Left ventricle myocardium superior (tissue), 1 donor: ENCODE measurements around the gene LIMS2. TPM values are rescaled to one million over a fixed set of nuclear protein-coding genes. Genes with fewer than 3 reads are reported as not detected.
A peak's percentile ranks its signal among the peaks of the same experiment; 100 is the strongest.

Source experiments
- ATAC-seq: fragments of 200-7000 bp; cut with Tn5 transposase; one replicate; pipeline ENCODE4 v1.9.1; 2020; ENCODE audit warnings: mild to moderate bottlenecking, moderate library complexity
- DNase-seq: peaks from one replicate; pipeline ENCODE4 v3.0.0-alpha.2; 2020
- intact Hi-C: fragments of 100-400 bp; cut with micrococcal nuclease; formaldehyde crosslinking; loops from one replicate; pipeline ENCODE4 v1.11.0; 2022
- total RNA-seq: library from RNA; stranded (reverse); fragmentation: NEBNext Ultra II Directional; extraction: Animal tissue kit (Norgen Biotek cat#: 25700); gene quantifications from one replicate; pipeline ENCODE4 v1.2.1, GENCODE V29; 2021
- donor health status: DM: no; HTN: yes; CAD: no; lungs with severe emphysema.

LIMS2 gene
- total RNA-seq, 1 donor from 2014 or later, result 274 TPM

DNA sequence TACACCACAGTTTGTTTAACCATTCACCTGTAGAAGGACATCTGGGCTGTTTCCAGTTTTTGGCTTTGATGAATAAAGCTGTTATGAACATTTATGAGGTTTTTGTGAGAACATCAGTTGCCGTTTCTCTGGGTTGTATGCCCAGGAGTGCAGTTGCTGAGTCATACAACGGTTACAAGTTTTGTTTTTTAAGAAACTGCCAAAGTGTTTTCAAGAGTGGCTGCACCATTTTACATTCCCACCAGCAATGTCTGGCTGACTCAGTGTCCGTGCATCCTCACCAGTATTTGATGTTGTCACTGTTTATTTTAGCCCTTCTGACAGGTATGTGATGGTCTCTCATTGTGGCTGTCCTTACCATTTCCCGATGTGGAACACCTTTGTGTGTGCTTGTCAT, 77.3 kb downstream of the LIMS2 start:
- intact Hi-C loops, result loop anchor here (5.0 kb wide), 1 partner anchor 234 kb away; no protein-coding TSS in a partner anchor
- DNase-seq (no peak), ATAC-seq (no peak)

DNA sequence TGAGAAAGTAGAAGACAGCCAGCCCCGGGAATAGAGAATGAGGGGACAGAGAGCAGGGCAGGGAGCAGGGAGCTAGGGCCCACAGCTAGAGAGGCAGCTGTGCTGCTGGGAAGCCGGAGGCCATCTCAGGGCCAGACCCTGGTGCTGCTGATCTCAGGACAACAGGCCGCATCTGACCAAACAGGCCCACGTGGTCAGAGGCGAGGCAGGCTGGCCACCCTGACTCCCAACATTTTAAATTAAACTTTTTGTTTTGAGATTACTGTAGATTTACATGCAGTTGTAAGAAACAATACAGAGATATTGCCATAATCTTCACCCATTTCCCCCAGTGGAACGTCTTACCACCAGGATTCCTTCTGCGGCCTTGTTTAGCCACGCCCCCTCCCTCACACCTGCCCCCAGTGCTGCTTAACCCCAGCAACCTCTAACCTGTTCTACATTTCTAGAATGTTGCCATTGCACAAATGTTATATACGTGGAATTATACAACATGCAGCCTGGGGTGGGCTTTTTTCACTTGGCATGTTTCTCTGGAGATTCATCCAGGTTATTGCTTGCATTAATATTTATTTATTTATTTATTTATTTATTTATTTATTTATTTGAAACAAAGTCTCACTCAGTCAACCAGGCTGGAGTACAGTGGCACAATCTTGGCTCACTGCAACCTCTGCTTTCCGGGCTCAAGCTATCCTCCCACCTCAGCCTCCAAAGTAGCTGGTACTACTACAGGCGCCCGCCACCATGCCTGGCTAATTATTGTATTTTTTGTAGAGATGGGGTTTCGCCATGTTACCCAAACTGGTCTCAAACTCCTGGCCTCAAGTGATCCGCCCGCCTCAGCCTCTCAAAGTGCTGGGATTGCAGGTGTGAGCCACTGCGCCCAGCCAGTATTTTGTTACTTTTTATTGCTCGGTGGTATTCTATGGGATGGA, 78.0 kb downstream of the LIMS2 start:
- DNase-seq (peak; percentile 23), ATAC-seq (no peak)
- intact Hi-C loops, result loop anchor here (5.0 kb wide), 1 partner anchor 235 kb away; no protein-coding TSS in a partner anchor

DNA sequence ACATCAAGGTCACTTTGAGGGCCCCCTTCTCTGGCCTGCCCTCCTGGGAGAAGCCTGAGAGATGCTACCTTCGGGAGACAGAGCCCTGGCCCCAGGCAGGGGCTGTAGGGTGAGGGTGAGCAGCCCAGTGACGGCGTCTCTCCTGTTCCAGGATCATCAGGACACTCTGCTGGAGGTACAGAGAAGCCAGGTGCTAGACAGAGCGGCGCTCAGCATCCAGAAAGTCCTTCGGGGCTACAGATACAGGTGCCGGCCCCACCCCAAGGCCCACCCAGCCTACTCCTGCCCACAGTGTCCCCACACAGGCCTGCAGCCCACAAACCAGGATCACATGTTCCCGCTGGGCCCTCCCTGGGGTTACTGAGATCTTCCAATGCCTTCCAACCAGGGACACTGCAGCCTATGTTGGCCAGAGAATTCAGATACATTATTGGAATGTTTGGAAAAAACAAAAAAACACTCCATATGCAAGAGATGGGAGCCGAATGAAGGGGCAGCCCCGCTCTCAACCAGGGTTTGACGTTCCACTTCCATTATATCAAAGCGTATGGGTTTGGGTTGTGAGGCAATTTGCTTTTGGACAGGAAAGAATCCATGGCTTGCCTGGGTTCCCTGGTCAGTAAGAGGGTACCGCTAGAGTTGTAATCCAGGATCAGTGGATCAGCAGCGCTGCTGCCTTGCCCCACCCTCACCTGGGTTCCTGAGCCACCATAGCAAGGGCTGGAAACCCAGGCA, 78.9 kb downstream of the LIMS2 start:
- intact Hi-C loops, result loop anchor here (5.0 kb wide), 1 partner anchor 236 kb away; no protein-coding TSS in a partner anchor
- no peak for ATAC-seq
- DNase-seq, result peak; percentile 21

DNA sequence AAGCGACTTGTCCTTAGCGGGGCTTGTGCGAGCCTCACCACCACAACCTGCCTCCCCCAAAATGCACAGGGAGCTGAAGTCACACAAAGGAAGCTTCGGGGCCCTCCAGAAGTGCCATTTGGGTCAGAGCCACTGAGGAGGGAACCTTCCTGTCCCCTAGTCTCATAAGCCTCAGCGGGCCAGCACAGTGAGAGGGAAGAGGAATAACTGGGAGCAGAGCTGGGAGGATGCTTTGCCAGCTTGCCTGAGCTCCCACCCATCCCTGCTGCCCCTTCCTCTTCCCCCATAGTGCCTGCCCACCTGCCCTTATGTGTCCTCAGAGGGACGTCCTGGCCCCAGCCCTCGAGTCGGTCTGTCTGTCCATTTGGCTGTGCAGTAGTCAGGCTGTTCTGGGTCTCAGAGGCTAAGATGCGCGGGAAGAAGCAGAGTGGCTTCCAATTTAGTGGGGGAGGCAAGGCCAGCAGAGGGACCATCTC, 81.2 kb downstream of the LIMS2 start:
- intact Hi-C loops, result no loop called here
- ATAC-seq (no peak), DNase-seq (no peak)

DNA sequence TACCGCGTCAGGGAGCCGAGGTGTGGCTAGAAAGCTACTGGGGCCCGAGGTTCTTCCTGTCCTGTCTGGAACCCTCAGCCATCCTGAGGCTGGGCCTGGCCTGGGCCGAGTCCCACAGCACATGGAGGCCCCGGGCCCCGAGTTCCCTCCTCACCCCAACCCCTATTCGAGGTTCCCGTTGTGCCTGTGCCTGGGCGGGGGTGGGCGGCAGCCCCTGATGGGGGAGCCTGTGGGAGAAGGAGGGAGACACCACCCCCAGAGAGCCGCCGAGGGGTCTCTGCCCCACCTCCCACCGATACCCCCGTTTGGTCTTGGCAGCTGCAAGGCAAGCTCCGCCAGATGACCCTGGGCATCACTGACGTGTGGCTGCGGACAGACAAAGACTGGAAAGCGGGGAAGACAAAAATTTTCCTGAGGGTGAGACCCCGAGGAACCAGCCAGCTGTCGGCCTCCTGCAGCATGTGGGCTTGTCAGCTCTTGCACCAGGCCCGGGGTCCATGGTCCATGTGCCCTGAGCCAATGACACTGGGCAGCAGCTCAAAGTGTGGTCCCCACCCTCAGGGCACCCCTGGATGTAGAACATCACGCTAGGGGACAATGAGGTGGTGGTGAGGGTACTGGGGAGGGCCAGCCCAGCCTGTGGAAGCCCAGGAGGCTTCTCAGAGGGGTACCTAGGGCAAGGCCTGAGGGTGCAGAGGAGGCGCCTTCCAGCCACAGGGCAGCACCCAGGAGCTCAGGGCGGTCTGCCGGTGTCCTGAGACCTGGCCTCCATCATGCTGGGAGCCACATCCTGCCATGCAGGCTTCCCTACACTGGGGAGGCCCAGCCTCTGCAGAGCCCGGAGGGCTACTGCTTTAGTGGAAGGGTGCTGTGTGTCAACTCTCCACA, 81.9 kb downstream of the LIMS2 start:
- intact Hi-C loops, result no loop called here
- DNase-seq, result peak; percentile 26
- no peak for ATAC-seq

DNA sequence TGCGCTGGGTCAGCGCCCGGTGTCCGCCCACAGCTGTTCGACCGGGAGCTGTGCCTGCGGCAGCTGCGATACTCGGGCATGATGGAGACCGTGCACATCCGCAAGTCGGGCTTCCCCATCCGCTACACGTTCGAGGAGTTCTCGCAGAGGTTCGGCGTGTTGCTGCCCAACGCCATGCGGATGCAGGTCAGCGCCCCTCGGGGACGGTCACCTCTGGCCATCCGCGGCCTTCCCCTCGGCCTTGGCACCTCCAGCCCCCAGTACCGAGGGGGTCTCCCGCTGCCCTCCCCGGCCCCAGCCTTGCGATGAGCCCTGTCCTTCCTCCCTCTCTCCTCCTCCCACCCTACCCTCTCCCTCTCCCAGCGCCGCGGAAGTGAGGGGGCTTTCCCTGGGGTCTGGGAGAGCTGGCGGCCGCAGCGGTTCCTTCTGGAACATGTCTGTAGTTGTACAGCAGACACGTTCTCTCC, 82.5 kb downstream of the LIMS2 start:
- DNase-seq, result peak; percentile 19
- ATAC-seq, result no peak
- intact Hi-C loops, result no loop called here

DNA sequence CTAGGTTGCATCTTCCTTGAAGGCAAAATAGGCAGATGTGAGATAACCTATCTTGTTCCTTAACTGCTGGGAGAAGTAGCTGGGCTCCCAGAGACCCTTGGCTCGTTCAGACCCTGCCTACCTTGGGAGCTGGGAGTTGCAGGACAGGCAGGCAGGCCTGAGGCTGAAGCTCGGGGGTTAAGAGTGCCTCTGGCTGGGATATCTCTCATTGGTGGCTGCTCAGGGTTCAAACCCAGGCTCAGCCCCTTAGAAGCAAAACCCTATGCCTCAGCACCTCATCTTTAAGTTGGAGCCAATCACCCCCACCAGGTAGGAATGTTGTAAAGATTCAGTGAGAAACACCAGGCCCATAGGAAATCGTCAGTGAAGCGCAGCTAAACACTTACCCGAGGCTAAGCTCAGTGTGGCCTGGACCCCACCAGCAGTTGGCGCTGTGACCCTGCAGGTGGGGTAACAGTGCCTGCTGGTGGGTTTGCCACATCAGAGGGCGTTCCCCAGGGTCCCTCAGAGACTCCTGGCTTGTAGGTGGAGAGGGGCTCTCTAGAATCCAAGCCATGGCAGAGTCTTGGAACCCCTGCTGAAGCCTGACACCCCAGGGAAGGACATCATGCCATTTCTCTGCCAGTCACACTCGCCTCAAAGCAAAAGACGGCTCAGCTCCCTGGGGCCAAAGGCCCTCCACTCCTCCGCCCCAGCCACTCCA, 84.0 kb downstream of the LIMS2 start:
- ATAC-seq (peak; percentile 92), DNase-seq (peak; percentile 81)
- intact Hi-C loops, result no loop called here

DNA sequence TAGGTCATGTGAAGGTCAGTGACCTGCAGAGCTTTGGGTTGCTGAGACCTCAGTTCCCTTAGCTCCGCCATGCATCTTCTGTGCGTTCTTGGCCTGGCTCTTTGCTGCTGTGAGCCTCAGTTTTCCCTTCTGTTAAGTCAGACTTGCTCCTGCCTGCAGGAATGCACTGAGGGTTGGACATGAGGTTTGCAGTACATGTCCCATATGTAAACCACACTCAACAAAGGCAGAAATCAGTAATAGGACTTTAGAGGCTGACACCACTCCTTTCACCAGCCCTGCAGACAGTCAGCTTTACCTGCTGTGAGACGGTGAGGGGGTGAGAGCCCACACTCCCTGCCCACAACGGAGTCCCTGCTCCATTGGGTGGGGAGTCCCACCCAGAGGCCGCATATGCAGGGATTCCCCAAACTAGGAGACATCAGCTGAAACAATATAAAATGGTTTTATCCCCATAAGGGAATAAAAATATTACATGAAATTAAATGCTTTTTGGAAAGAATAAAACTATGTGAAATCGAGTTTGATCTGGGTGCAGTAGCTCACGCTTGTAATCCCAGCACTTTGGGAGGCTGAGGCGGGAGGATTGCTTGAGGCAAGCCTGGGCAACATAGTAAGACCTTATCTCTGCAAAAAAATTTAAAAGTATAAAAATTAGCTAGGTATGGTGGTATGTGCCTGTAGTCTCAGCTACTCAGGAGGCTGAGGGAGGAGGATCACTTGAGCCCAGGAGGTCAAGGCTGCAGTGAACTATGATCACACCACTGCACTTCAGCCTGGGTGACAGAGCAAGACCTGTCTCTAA, 84.7 kb downstream of the LIMS2 start:
- ATAC-seq, result no peak
- intact Hi-C loops, result no loop called here
- DNase-seq, result no peak

DNA sequence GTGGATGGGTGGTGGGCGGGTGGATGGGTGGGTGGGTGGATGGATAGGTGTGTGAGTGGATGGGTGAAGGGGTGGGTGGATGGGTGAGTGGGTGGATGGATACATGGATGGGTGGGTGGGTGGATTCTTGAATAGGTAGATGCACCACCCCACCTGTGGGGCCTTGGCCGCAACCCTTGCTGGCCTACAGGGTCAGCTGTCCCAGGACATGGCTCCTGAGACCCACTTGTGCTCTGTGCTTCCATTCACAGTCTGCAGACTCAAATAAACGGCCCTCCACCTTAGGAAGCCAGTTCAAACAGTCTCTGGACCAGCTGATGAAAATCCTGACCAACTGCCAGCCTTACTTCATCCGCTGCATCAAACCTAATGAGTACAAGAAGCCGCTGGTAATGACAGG, 85.5 kb downstream of the LIMS2 start:
- peak; percentile 7 for DNase-seq
- intact Hi-C loops, result no loop called here
- ATAC-seq, result no peak

DNA sequence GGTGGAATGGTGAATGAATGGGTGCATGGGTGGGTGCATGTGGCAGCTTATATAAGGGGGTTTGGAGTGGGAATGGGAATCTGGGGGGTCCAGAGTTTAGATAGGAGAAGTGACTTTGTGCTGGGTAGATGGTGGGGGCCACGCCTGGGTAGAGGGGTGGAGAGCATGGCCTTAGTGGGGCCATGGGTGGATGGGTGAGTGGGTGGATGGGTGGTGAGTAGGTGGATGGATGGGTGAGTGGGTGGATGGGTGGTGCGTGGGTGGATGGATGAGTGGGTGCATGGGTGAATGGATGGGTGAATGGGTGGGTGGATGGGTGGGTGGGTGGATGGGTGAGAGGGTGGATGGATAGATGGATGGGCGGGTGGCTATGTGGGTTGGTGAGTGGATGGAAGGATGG, 86.0 kb downstream of the LIMS2 start:
- intact Hi-C loops, result no loop called here
- ATAC-seq (no peak), DNase-seq (no peak)

Other genes starting within 250 kb of the LIMS2 start
- 58.1 TPM for gene IWS1, start 149.0 kb downstream of the LIMS2 start, total RNA-seq
- gene MYO7B, start 139.8 kb downstream of the LIMS2 start, total RNA-seq, result 0.42 TPM
- gene GPR17, start 29.4 kb downstream of the LIMS2 start, total RNA-seq, result 0.25 TPM
- gene SFT2D3, start 26.0 kb upstream of the LIMS2 start, total RNA-seq, result 3.1 TPM
- 45.2 TPM for gene WDR33, start 135.6 kb upstream of the LIMS2 start, total RNA-seq
- 24.8 TPM for gene POLR2D, start 182.6 kb upstream of the LIMS2 start, total RNA-seq
- 9.8 TPM for gene AMMECR1L, start 210.4 kb upstream of the LIMS2 start, total RNA-seq